HCT116 (cell line): ENCODE results near the gene GGNBP2. TPM values are rescaled to one million over a fixed set of nuclear protein-coding genes. Genes with fewer than 3 reads are reported as not detected.
A peak's percentile ranks its signal among the peaks of the same experiment; 100 is the strongest.

Source experiments
- ATAC-seq: fragments of 200-7000 bp; cut with Tn5 transposase; 2 replicates; pipeline ENCODE4 v1.9.1; 2020; ENCODE audit warnings: mild to moderate bottlenecking, moderate library complexity
- BruUV-seq: library from RNA; stranded (reverse); fragments of 400-500 nt; replicated peaks from 2 replicates; lab custom pipeline; 2021; lab: Mats Ljungman, UMichigan
- CTCF ChIA-PET: fragments of 300-600 bp; sonication (Branson Sonifier 250); formaldehyde crosslinking; loops from one replicate; lab custom pipeline; 2021; ENCODE audit warnings: antibody characterized with exemption; lab: Charles Lee
- POLR2A ChIA-PET: fragments of 300-600, 350-600 bp; sonication (Branson Sonifier 250); formaldehyde crosslinking; loops from one replicate; lab custom pipeline; 2021; ENCODE audit warnings: antibody characterized with exemption; lab: Charles Lee
- RAD21 ChIA-PET, 2 experiments: fragments of 300-600 bp; sonication (Branson Sonifier 250); formaldehyde crosslinking; loops; one replicate each; lab custom pipeline; 2023; ENCODE audit warnings: low total read pairs in 2 of 2; ENCODE audit not compliant: uncharacterized antibody in 2 of 2, unreplicated experiment in 2 of 2, low non-redundant PET in 1 of 2; lab: Charles Lee
- DNase-seq: peaks from one replicate; pipeline ENCODE4 v3.0.0-alpha.2; 2010; ENCODE audit warnings: low read depth, low spot score
- H2AFZ ChIP-seq: fragments of 200-600 bp; shearing (Covaris generic), sonication (generic); 2 replicates; pipeline ENCODE4 v1.6.1; 2017; ENCODE audit warnings: low read depth, mixed run types, mixed read lengths, antibody characterized with exemption, low read length; ENCODE audit not compliant: poor library complexity, severe bottlenecking
- H3K27ac ChIP-seq: 2 replicates; pipeline ENCODE4 v1.5.1; 2012; ENCODE audit warnings: low read depth, low read length
- H3K27me3 ChIP-seq: fragments of 200-600 bp; sonication (generic); 2 replicates; pipeline ENCODE4 v1.6.1; 2016; ENCODE audit warnings: mixed run types, low read length, mixed read lengths; ENCODE audit not compliant: insufficient read depth
- H3K36me3 ChIP-seq, 2 experiments: fragments of 200-500 bp in 1 of 2; fragments of 200-600 bp in 1 of 2; sonication (Bioruptor generic) in 1 of 2; sonication (generic) in 1 of 2; 2 replicates each; pipeline versions ENCODE4 v1.5.1 to v1.6.1; 2014 to 2016; ENCODE audit warnings: low read length in 2 of 2, inconsistent platforms in 1 of 2, mixed read lengths in 1 of 2, mixed run types in 1 of 2; ENCODE audit not compliant: insufficient read depth in 2 of 2, control insufficient read depth in 1 of 2
- H3K4me1 ChIP-seq, 2 experiments: fragments of 200-600 bp in 1 of 2; sonication (generic) in 1 of 2; 2 replicates each; pipeline versions ENCODE4 v1.5.1 to v1.6.1; 2012 to 2017; ENCODE audit warnings: low read length in 2 of 2, inconsistent platforms in 1 of 2, mild to moderate bottlenecking in 1 of 2, mixed read lengths in 1 of 2, mixed run types in 1 of 2, moderate library complexity in 1 of 2; ENCODE audit not compliant: insufficient read depth in 2 of 2, control insufficient read depth in 1 of 2
- H3K4me2 ChIP-seq: fragments of 200-600 bp; sonication (generic); 2 replicates; pipeline ENCODE4 v1.6.1; 2017; ENCODE audit warnings: mixed run types, low read length, mixed read lengths
- H3K4me3 ChIP-seq, 2 experiments: fragments of 200-600 bp in 1 of 2; sonication (generic) in 1 of 2; replicated peaks in 1 of 2; 2 replicates each; pipeline ENCODE4 v1.5.1; 2011 to 2016; ENCODE audit warnings: low read length in 2 of 2, control low read depth in 1 of 2, low read depth in 1 of 2, mild to moderate bottlenecking in 1 of 2, mixed read lengths in 1 of 2, mixed run types in 1 of 2
- H3K79me2 ChIP-seq: fragments of 200-600 bp; sonication (generic); 2 replicates; pipeline ENCODE4 v1.6.1; 2017; ENCODE audit warnings: mild to moderate bottlenecking, mixed run types, low read length, moderate library complexity, mixed read lengths; ENCODE audit not compliant: insufficient read depth
- H3K9ac ChIP-seq: fragments of 200-600 bp; sonication (generic); 2 replicates; pipeline ENCODE4 v1.6.1; 2016; ENCODE audit warnings: low read length, mixed read lengths
- H3K9me2 ChIP-seq: fragments of 200-600 bp; sonication (generic), shearing (Covaris generic); 2 replicates; pipeline ENCODE4 v1.6.1; 2017; ENCODE audit warnings: mixed run types, mild to moderate bottlenecking, moderate library complexity; ENCODE audit not compliant: insufficient read depth
- H3K9me3 ChIP-seq, 2 experiments: fragments of 200-500 bp in 1 of 2; fragments of 200-600 bp in 1 of 2; sonication (Bioruptor generic) in 1 of 2; sonication (generic) in 1 of 2; 2 replicates each; pipeline ENCODE4 v1.6.1; 2014 to 2017; ENCODE audit warnings: low read length in 2 of 2, mixed read lengths in 2 of 2, inconsistent platforms in 1 of 2, low read depth in 1 of 2, mild to moderate bottlenecking in 1 of 2, mixed run types in 1 of 2, moderate library complexity in 1 of 2; ENCODE audit not compliant: control insufficient read depth in 1 of 2, insufficient read depth in 1 of 2
- H4K20me1 ChIP-seq: fragments of 200-600 bp; sonication (generic), shearing (Covaris generic); 2 replicates; pipeline ENCODE4 v1.6.1; 2017; ENCODE audit warnings: mixed run types, mild to moderate bottlenecking, moderate library complexity; ENCODE audit not compliant: insufficient read depth
- CEBPB ChIP-seq: IDR thresholded peaks from 2 replicates; pipeline ENCODE4 v1.6.1; 2012; ENCODE audit warnings: low read depth
- EZH2 ChIP-seq: fragments of 200-600 bp; sonication (generic); IDR thresholded peaks from 2 replicates; pipeline ENCODE4 v1.6.1; 2017; ENCODE audit warnings: antibody characterized with exemption, mixed run types
- EZH2phosphoT487 ChIP-seq: fragments of 200-600 bp; IDR thresholded peaks from 2 replicates; pipeline ENCODE4 v1.6.1; 2018; ENCODE audit warnings: antibody characterized with exemption, borderline replicate concordance
- FOSL1 ChIP-seq: IDR thresholded peaks from 2 replicates; pipeline ENCODE4 v1.6.1; 2012; ENCODE audit warnings: low read depth
- SRF ChIP-seq: IDR thresholded peaks from 2 replicates; pipeline ENCODE4 v1.6.1; 2012; ENCODE audit warnings: low read depth
- intact Hi-C: fragments of 100-400 bp; cut with micrococcal nuclease; formaldehyde crosslinking; loops from 2 replicates; pipeline ENCODE4 v1.10.0; 2022
- total RNA-seq: library from RNA; stranded (reverse); gene quantifications from one replicate; pipeline ENCODE4 v1.2.1, GENCODE V29; 2021; ENCODE audit not compliant: unreplicated experiment

GGNBP2 gene
- total RNA-seq, 1 experiment from 2014 or later = 58.2 TPM

GRCh38 chr17:36524428-36524876, 20.3 kb upstream of the GGNBP2 start:
- H3K9ac ChIP-seq = no peak overlapping the region
- H3K4me1 ChIP-seq = peaks cover 0 to 5% of the 10 kb centered on the region in 2 experiments; a peak in 2 of 4 replicates
- H3K4me2 ChIP-seq = no peak overlapping the region
- ChIA-PET RAD21 (no interaction called here), CTCF (interaction anchor here (2.0 kb wide), 1 partner anchor 10 kb away, joined by 8 read pairs; the partner anchor contains the start of genes MYO19 and PIGW), POLR2A (interaction anchor here (1.0 kb wide), 1 partner anchor 10 kb away, joined by 5 read pairs; the partner anchor contains the start of genes MYO19 and PIGW)
- no peak for DNase-seq
- H3K27ac ChIP-seq = no peak overlapping the region
- intact Hi-C loops = no loop called here
- H3K27me3 ChIP-seq = no peaks in the 10 kb centered on the region
- no peaks in the 10 kb centered on the region for H3K9me3 ChIP-seq
- H3K79me2 ChIP-seq = peaks cover 57% of the 10 kb centered on the region
- H3K4me3 ChIP-seq = no peak overlapping the region
- peaks cover 9% of the 10 kb centered on the region; the same call in 1 of the 2 replicates for H4K20me1 ChIP-seq
- no peak overlapping the region for H2AFZ ChIP-seq
- ATAC-seq = peak; percentile 44; the same call in 1 of the 2 replicates
- no peaks in the 10 kb centered on the region for H3K9me2 ChIP-seq
- no TSS peak for BruUV-seq
- TF ChIP-seq EZH2phosphoT487 = no peak
- no peak for TF ChIP-seq SRF
- no peak for TF ChIP-seq EZH2
- TF ChIP-seq CEBPB = no peak
- peaks cover 47 to 65% of the 10 kb centered on the region in 2 experiments for H3K36me3 ChIP-seq

- no peak overlapping the region for H3K27ac ChIP-seq
- ChIA-PET RAD21 (no interaction called here), CTCF (interaction anchor here (2.0 kb wide), 1 partner anchor 9 kb away, joined by 8 read pairs; the partner anchor contains the start of genes MYO19 and PIGW), POLR2A (interaction anchor here (1.0 kb wide), 1 partner anchor 10 kb away, joined by 5 read pairs; the partner anchor contains the start of genes MYO19 and PIGW)
- ATAC-seq = no peak
- H3K9me2 ChIP-seq = no peaks in the 10 kb centered on the region
- no peaks in the 10 kb centered on the region for H3K27me3 ChIP-seq
- no peak for DNase-seq
- H3K4me1 ChIP-seq = peaks cover 0 to 9% of the 10 kb centered on the region in 2 experiments; a peak in 2 of 4 replicates
- H3K4me3 ChIP-seq = no peak overlapping the region
- H3K4me2 ChIP-seq = no peak overlapping the region
- H3K79me2 ChIP-seq = peaks cover 59% of the 10 kb centered on the region
- H3K9me3 ChIP-seq = no peaks in the 10 kb centered on the region
- no TSS peak for BruUV-seq
- no peak overlapping the region for H3K9ac ChIP-seq
- peaks cover 47 to 67% of the 10 kb centered on the region in 2 experiments for H3K36me3 ChIP-seq
- H4K20me1 ChIP-seq = peaks cover 9% of the 10 kb centered on the region; the same call in 1 of the 2 replicates
- no peak overlapping the region for H2AFZ ChIP-seq
- intact Hi-C loops = no loop called here
- no peak for TF ChIP-seq FOSL1
Measured at GRCh38 chr17:36525113-36525512, 19.6 kb upstream of the GGNBP2 start.
